ENCODE data around the gene TP53I3.
"Not testable (repeated sequence)": the region's sequence is repeated elsewhere in the genome, so short reads cannot be mapped to it uniquely, and the experiment has no call there.

The TP53I3 gene

DNA sequence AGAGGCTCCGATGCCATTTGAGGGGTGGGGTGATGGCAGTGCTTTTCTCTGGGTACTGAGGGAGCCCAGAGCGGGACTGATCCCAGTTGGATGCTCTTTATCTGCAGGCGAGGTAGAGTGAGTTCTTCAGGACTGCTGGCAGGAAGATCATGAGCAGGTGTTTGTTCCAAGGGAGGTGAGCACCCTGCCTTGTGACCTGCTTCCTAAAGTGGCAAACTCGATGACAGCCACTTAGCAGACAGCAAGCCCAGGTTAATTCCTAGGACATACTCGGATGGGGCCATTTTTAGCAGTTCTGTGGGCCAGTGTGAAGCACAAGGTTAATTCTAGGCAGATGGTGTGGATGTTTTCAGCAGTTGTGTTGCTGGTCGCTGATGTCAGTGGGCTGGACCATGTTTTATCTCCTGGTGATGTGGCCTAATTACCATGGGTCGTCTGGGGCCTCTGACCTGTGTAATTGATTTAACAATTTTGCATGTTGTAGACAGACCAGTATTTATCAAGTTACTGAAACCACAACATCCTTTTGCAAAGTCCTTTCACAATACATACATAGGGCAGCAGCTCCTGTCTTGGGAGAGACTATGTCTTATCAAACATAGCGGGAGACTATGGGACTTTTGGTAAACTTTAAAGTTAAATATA is 30.1 kb downstream of the TP53I3 start:
- no peak for DNase-seq (ENCODE audit: low read depth)

DNA sequence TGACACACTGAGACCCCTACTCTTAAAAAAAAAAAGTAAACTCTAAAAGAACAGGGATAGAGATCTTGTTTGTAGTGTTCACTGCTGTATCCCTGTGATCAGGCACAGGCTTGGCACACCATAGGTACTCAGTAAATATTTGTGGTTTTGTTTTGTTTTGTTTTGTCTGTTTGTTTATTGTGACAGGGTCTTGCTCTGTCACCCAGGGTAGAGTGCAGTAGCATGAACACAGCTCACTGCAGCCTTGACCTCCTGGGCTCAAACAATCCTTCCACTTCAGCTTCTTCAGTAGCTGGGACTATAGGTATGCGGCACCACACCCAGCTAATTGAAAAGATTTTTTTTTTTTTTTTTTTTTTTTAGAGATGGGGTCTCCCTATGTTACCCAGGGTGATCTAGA is 31.7 kb downstream of the TP53I3 start:
- no peak for DNase-seq (ENCODE audit: low read depth)

DNA sequence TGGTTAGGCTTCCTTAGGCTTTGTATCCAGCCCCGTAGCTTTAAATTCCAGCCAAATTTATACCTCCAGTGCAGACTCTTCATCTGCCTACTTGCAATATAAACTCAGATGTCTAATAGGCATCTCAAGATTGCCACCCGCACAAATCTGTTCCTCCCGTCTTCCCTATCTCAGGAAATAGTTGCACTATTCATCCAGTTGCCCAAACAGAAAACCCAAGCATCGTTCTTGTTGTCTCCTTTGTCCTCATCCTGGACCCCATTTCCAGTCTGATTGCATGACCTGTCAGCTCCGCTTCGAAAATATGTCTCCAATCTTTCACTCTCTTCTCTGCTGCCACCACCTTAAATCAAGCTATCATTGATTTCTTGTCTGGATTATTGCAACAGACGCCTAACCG is 32.8 kb downstream of the TP53I3 start:
- DNase-seq (ENCODE audit: low read depth) = no peak

DNA sequence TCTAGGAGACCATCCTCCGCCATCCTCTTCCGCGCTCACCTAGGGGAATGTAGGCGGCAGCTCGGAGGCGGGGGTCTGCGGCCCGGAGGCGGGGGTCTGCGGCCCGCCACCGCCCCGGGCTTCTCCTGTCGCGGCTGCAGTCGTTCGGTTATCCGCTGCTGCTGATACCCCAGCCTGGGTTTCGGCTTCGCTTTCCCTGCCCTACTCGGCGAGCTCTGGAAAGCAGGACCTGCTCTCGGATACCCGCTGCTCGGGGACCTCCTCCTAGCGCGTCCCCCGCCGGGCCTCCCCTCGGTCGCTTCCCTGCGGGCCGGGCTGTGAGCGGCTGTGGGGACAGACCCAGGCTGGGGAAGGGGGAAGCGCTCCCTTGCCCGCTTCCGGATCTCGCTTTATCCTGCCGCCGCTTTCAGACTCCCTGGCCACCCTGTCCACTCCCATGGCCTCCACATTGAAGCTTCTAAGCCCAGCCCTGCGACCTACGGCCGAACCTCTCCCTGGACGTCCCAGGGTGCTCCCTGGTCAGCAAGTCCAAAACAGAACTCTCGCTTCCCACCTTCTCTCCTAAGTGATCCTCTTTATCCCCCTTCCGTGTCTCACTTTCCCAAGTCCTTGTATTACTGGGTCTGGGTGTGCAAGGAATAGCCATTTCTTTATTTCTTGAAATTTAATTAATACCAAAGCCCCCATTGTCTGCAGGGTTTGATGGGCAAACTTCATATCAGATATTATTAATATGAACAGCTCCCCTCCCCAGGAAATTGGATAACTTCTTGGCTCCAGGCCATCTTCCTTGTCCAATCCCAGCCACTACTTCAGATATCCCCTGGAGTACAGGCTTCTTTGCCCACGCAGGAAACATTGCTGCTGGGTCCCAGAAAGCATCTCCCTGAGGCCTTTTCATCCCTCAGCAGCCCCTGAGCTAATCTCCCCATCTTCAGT is 34.3 kb downstream of the TP53I3 start:
- DNase-seq (ENCODE audit: low read depth) = no peak

DNA sequence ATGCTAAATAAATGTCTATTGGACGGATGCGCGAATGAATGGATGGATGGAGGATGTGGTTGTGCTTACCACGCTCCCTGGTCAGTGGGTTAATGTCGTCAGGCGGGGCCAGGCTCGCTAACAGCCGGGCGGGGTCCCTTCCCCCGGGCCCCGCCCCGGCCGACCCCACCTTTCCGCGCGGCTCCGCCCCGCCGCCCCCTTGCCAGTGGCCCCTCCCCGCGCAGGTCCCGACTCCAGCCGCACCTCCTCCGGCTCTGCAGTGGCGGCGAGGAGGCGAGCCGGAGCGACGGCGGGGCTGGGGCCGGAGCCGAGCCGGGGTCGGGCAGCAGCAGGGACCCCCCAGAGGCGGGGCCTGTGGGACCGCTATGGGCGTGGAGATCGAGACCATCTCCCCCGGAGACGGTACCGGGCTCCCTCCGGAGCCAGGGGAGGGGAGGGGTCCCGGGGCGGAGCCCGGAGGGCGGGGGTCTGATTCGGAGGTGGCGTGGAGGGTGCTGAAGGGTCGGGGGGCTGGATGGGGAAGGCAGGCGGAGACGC is 35.1 kb downstream of the TP53I3 start, which contains the start of gene FKBP1B:
Gene FKBP1B, plus strand, starts transcription at position 257 of the 537 bp plus-strand sequence. Its CDS starts 109 bp downstream, at position 366.
- DNase-seq (ENCODE audit: low read depth) = peak; percentile 26

- DNase-seq (ENCODE audit: low read depth) = no peak
Observed at GRCh38 chr2:24048769-24049484, 35.7 kb downstream of the TP53I3 start.

DNA sequence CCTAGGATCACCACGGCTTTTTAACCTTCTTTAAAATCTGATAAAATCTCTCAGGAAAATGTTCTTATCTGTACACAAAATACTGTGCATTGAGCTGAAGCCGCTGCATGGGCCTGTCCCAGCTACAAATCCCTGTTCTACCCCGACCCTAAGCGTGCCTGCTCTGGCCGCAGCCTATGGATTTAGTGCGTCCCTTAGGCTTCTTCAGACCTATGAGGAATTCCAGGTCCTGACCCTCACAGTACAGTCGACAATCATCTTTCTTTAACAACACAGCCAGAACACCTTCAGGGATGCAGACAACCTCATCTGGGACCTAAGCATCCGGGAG is 37.0 kb downstream of the TP53I3 start:
- DNase-seq (ENCODE audit: low read depth) = no peak

GRCh38 chr2:24046930-24047702 is 37.5 kb downstream of the TP53I3 start, which contains the start of gene WDCP:
WDCP (minus strand) TSS chr2:24047391; CDS start chr2:24039494, 7,897 bp downstream.
- peak; percentile 87 for DNase-seq (ENCODE audit: low read depth)

- DNase-seq (ENCODE audit: low read depth) = no peak
Observed at GRCh38 chr2:24046599-24046929, 38.1 kb downstream of the TP53I3 start.

DNA sequence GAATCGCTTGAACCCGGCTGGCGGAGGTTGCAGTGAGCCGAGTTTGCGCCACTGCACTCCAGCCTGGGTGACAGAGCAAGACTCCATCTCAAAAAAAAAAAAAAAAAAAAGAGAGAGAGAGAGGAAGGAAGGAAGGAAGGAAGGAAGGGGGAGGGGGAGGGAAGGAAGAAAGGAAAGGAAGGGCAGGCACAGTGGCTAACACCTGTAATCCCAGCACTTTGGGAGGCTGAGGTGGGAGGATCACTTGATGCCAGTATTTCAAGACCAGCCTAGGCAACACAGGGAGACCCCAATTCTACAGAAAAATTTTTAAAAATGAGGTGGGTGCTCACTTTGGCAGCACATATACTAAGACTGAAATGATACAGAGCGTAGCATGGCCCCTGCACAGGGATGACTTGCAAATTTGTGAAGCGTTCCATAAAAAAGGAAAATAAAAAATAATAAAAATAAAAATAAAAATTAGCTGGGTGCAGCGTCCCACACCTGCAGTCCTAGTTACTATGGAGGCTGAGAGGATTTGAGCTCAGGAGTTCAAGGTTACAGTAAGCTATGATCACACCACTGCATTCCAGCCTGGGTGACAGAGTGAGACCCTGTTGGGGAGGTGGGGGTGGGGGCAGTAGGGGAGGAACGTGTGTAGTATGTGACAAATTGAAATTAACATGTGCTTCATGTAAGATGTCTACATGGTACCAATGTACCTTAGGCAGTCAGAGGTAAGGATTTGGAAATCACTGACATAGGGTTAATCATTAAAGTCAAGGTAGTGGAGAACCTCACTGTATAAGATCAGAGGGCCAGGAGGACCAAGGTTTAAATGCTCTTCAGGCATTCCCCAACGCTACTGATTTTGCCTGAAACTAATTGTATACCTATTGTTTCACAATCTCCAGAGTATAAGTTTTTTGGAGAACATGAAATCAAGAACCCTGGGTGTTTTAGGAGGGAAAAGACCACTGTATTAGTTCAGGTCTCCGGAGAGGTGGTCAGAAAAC is 38.8 kb downstream of the TP53I3 start:
- DNase-seq (ENCODE audit: low read depth) = no peak

DNA sequence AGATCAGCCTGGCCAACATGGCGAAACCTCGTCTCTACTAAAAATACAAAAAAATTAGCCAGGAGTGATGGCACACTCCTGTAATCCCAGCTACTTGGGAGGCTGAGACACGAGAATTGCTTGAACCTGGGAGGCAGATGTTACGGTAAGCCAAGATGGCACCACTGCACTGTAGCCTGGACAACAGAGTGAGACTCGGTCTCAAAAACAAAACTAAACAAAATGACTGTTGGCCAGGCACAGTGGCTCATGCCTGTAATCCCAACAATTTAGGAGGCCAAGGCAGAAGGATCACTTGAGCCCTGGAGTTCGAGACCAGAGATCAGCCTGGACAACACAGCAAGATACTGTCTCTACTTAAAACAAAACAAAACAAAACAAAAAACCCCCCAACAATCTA is 41.5 kb downstream of the TP53I3 start:
- DNase-seq (ENCODE audit: low read depth) = not testable (repeated sequence)

- no peak for DNase-seq (ENCODE audit: low read depth)
Observed at GRCh38 chr2:24040511-24040910, 44.1 kb downstream of the TP53I3 start.

- no peak for DNase-seq (ENCODE audit: low read depth)
Observed at GRCh38 chr2:24038786-24039499, 45.7 kb downstream of the TP53I3 start.

Measured in stimulated activated CD8-positive, alpha-beta memory T cell treated with anti-CD3 and anti-CD28 coated beads, Interleukin-7, amount 100 ng/mL, for 24 hours (primary cell).